Endothelial cell of umbilical vein (primary cell): ENCODE measurements around the gene RIF1. TPM values are rescaled to one million over a fixed set of nuclear protein-coding genes. Genes with fewer than 3 reads are reported as not detected.

ENCODE experiments used
- BruUV-seq: library from RNA; stranded (reverse); fragments of 400-500 nt; replicated peaks from 2 replicates; lab custom pipeline; 2021; lab: Mats Ljungman, UMichigan
- CTCF ChIA-PET: fragments of 300-600, 350-600 bp; sonication (Branson Sonifier 250); formaldehyde crosslinking; loops from one replicate; lab custom pipeline; 2021; ENCODE audit warnings: antibody characterized with exemption, inconsistent platforms; lab: Charles Lee
- POLR2A ChIA-PET: fragments of 300-600, 350-600 bp; sonication (Branson Sonifier 250); formaldehyde crosslinking; loops from one replicate; lab custom pipeline; 2021; ENCODE audit warnings: antibody characterized with exemption, inconsistent platforms; lab: Charles Lee
- DNase-seq: peaks from one replicate; pipeline ENCODE4 v3.0.0-alpha.2; 2011; ENCODE audit warnings: low read depth, low spot score
- FAIRE-seq: peaks from 2 replicates; lab custom pipeline; 2011; peaks lifted over from hg19 to GRCh38; lab: Jason Lieb, UNC
- H2AFZ ChIP-seq: 2 replicates; pipeline ENCODE4 v1.6.0; 2012; ENCODE audit warnings: low read depth, low read length, control low read depth, inconsistent platforms
- H3K27ac ChIP-seq: 2 replicates; pipeline ENCODE4 v1.5.1; 2011; ENCODE audit warnings: low read depth, mild to moderate bottlenecking, control low read depth, low read length, moderate library complexity; ENCODE audit not compliant: insufficient read depth
- H3K27me3 ChIP-seq, 2 experiments: 2 replicates each; pipeline versions ENCODE4 v1.6.0 to v1.6.1; 2011; ENCODE audit warnings: low read length in 2 of 2, mixed read lengths in 1 of 2; ENCODE audit not compliant: control insufficient read depth in 2 of 2, insufficient read depth in 2 of 2
- H3K36me3 ChIP-seq, 2 experiments: 2 replicates in 1 of 2; 3 replicates in 1 of 2; pipeline ENCODE4 v1.5.1; 2011; ENCODE audit warnings: low read length in 2 of 2, mild to moderate bottlenecking in 1 of 2, moderate library complexity in 1 of 2; ENCODE audit not compliant: control insufficient read depth in 2 of 2, insufficient read depth in 2 of 2; ENCODE audit errors: extremely low read depth in 1 of 2
- H3K4me1 ChIP-seq: 3 replicates; pipeline ENCODE4 v1.5.1; 2011; ENCODE audit warnings: mild to moderate bottlenecking, low read length; ENCODE audit not compliant: control insufficient read depth, insufficient read depth; ENCODE audit errors: extremely low read depth
- H3K4me2 ChIP-seq: 2 replicates; pipeline ENCODE4 v1.6.1; 2011; ENCODE audit warnings: low read length, control low read depth, mixed read lengths; ENCODE audit not compliant: insufficient read depth
- H3K4me3 ChIP-seq, 3 experiments: fragments of 200-600 bp in 1 of 3; sonication (generic), shearing (Covaris generic) in 1 of 3; replicated peaks in 1 of 3; 2 replicates each; pipeline ENCODE4 v1.5.1; 2011 to 2016; ENCODE audit warnings: control low read depth in 3 of 3, low read length in 3 of 3, mild to moderate bottlenecking in 2 of 3, inconsistent platforms in 1 of 3, low read depth in 1 of 3, moderate library complexity in 1 of 3; ENCODE audit not compliant: insufficient read depth in 1 of 3
- H3K79me2 ChIP-seq: 2 replicates; pipeline ENCODE4 v1.6.0; 2012; ENCODE audit warnings: low read length, inconsistent platforms; ENCODE audit not compliant: control insufficient read depth, insufficient read depth
- H3K9ac ChIP-seq: replicated peaks from 2 replicates; pipeline ENCODE3; 2011; ENCODE audit warnings: low read length, control low read depth; ENCODE audit not compliant: insufficient read depth; ENCODE audit errors: extremely low read depth
- H3K9me1 ChIP-seq: replicated peaks from 3 replicates; pipeline ENCODE4 v1.6.0; 2011; ENCODE audit warnings: mild to moderate bottlenecking, low read length; ENCODE audit not compliant: control insufficient read depth, insufficient read depth; ENCODE audit errors: extremely low read depth
- H3K9me3 ChIP-seq: replicated peaks from 2 replicates; pipeline ENCODE4 v1.5.1; 2012; ENCODE audit warnings: low read length, inconsistent platforms; ENCODE audit not compliant: control insufficient read depth, insufficient read depth
- H4K20me1 ChIP-seq: replicated peaks from 2 replicates; pipeline ENCODE3; 2011; ENCODE audit warnings: mild to moderate bottlenecking, low read length; ENCODE audit not compliant: control insufficient read depth, insufficient read depth; ENCODE audit errors: extremely low read depth
- EZH2 ChIP-seq: IDR thresholded peaks from 2 replicates; pipeline ENCODE4 v1.6.1; 2012; ENCODE audit warnings: borderline replicate concordance, low read depth, mild to moderate bottlenecking, moderate library complexity, low read length, inconsistent platforms; ENCODE audit not compliant: severe bottlenecking
- FOS ChIP-seq: IDR thresholded peaks from 2 replicates; pipeline ENCODE4 v1.6.1; 2011; ENCODE audit warnings: mild to moderate bottlenecking, low read length, moderate library complexity, borderline replicate concordance; ENCODE audit not compliant: insufficient read depth
- GATA2 ChIP-seq: IDR thresholded peaks from 2 replicates; pipeline ENCODE4 v1.7.0; 2011; ENCODE audit warnings: low read depth, mild to moderate bottlenecking, moderate library complexity, mixed read lengths, low read length; ENCODE audit not compliant: insufficient read length, insufficient read depth
- JUN ChIP-seq: IDR thresholded peaks from 2 replicates; pipeline ENCODE4 v1.6.1; 2011; ENCODE audit warnings: borderline replicate concordance, low read depth; ENCODE audit not compliant: insufficient read length, insufficient read depth
- MYC ChIP-seq: IDR thresholded peaks from one replicate; pipeline ENCODE4 v1.6.1; 2011; ENCODE audit warnings: mild to moderate bottlenecking, low read depth, low read length
- POLR2A ChIP-seq: IDR thresholded peaks from 2 replicates; pipeline ENCODE4 v1.6.1; 2012; ENCODE audit warnings: low read depth, mild to moderate bottlenecking, control low read depth, low read length
- dilution Hi-C: fragments of 300-500 bp; cut with MboI; formaldehyde crosslinking; loops from one replicate; pipeline ENCODE4 v1.15.0; 2019; ENCODE audit warnings: low sequenced_read_pairs; ENCODE audit not compliant: extremely low pct_ligation_motif_present
- intact Hi-C: fragments of 100-400 bp; cut with micrococcal nuclease; formaldehyde crosslinking; loops from one replicate; pipeline ENCODE4 v1.10.0; 2022
- polyA plus RNA-seq, 4 experiments: library from polyadenylated mRNA; depleted of rRNA in 3 of 4; stranded (reverse) in 3 of 4; unstranded in 1 of 4; fragments of >200 nt; gene quantifications; 2 replicates each; pipeline versions ENCODE4 v1.2.1 to v1.2.3, GENCODE V29; 2011 to 2012; ENCODE audit warnings: missing spikeins in 1 of 4
- total RNA-seq: library from RNA; stranded (reverse); gene quantifications from 2 replicates; pipeline ENCODE4 v1.2.3, GENCODE V29; 2021
- TF ChIP-seq, protein P1 (sequence below), 2 donors: IDR thresholded peaks; 1 replicate in 1 of 2; 2 replicates in 1 of 2; pipeline ENCODE4 v1.5.1; 2011; ENCODE audit warnings: low read length in 2 of 2, mild to moderate bottlenecking in 2 of 2, moderate library complexity in 2 of 2, control low read depth in 1 of 2, inconsistent platforms in 1 of 2, low read depth in 1 of 2; ENCODE audit not compliant: insufficient read depth in 1 of 2; ENCODE audit errors: extremely low read depth in 1 of 2
- TF ChIP-seq, protein P2 (sequence below): IDR thresholded peaks from 2 replicates; pipeline ENCODE4 v1.6.1; 2011; ENCODE audit not compliant: insufficient read depth, insufficient read length

RIF1 gene
- total and polyA plus RNA-seq, 2 donors (not counting 3 experiments of a cell fraction or from before 2014, with no cell fraction given) = 5.1 to 55.3 TPM

DNA sequence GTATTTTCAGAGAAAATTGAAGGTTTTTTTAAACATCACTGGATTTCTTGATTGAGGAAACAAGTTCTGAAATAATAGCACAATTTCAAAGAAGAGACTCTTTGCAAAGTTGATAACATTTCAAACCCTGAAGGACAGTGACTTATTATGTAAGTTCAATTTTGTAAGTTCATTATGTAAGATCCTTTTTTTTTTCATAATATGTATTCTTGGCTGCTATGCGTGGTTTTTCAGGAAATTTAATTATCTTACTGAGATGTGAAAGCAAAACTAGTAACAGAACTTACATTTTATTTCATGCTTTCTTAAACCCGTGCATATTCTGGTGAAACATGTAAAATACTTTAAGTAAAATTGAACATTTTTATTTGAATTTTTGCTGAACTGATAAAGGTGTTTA, 65.4 kb downstream of the RIF1 start:
- TSS peak; percentile 2 for BruUV-seq
- DNase-seq = no peak
- no peak for FAIRE-seq
- TF ChIP-seq, protein P1, sequence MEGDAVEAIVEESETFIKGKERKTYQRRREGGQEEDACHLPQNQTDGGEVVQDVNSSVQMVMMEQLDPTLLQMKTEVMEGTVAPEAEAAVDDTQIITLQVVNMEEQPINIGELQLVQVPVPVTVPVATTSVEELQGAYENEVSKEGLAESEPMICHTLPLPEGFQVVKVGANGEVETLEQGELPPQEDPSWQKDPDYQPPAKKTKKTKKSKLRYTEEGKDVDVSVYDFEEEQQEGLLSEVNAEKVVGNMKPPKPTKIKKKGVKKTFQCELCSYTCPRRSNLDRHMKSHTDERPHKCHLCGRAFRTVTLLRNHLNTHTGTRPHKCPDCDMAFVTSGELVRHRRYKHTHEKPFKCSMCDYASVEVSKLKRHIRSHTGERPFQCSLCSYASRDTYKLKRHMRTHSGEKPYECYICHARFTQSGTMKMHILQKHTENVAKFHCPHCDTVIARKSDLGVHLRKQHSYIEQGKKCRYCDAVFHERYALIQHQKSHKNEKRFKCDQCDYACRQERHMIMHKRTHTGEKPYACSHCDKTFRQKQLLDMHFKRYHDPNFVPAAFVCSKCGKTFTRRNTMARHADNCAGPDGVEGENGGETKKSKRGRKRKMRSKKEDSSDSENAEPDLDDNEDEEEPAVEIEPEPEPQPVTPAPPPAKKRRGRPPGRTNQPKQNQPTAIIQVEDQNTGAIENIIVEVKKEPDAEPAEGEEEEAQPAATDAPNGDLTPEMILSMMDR (IDR thresholded peaks at IDR 0.05; ENCODE audit: extremely low read depth in 1 of 2, insufficient read depth in 1 of 2, low read depth in 1 of 2, low read length in 2 of 2) = no peak
- TF ChIP-seq FOS = no peak
- no peak overlapping the region for H2AFZ ChIP-seq
- no peak overlapping the region for H3K9ac ChIP-seq
- POLR2A ChIA-PET = no interaction called here
- H3K9me3 ChIP-seq = no peaks in the 10 kb centered on the region
- H3K27ac ChIP-seq = no peak overlapping the region
- H3K4me2 ChIP-seq = no peak overlapping the region
- dilution Hi-C loops = no loop called here
- peaks cover 3% of the 10 kb centered on the region for H3K79me2 ChIP-seq
- H3K27me3 ChIP-seq = no peaks in the 10 kb centered on the region
- no peaks in the 10 kb centered on the region for H3K9me1 ChIP-seq
- H3K4me3 ChIP-seq = no peak overlapping the region
- H4K20me1 ChIP-seq = no peaks in the 10 kb centered on the region
- H3K4me1 ChIP-seq = no peaks in the 10 kb centered on the region
- peaks cover 2 to 26% of the 10 kb centered on the region in 2 experiments for H3K36me3 ChIP-seq
- intact Hi-C loops = no loop called here
- CTCF ChIA-PET = no interaction called here

DNA sequence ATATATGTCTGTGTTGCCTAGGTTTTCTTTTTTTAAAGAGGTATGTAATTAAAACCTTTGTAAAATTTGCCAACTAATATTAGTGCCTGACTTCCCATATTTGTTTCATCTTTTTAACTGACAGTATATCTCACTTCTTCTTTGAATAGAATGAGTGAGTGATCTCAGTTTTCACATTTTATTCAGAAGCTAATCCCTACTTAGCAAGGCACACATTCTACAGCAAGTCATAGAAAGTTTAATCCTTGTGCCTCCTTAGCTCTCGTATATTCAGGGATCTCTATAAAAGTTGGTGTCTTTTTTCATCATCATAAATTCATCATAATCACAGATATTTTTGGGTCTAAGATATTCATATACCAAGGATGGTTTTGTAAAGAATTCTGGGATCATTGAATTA, 66.6 kb downstream of the RIF1 start:
- Histone ChIP-seq H4K20me1 (no peaks in the 10 kb centered on the region), H3K4me1 (no peaks in the 10 kb centered on the region), H3K27me3 (no peaks in the 10 kb centered on the region), H3K9me1 (no peaks in the 10 kb centered on the region), H3K27ac (no peak overlapping the region), H3K36me3 (peaks cover 0 to 20% of the 10 kb centered on the region in 2 experiments), H3K79me2 (no peaks in the 10 kb centered on the region), H3K9ac (no peak overlapping the region), H3K4me3 (no peak overlapping the region), H3K4me2 (no peak overlapping the region), H2AFZ (no peak overlapping the region), H3K9me3 (no peaks in the 10 kb centered on the region)
- TF ChIP-seq POLR2A (no peak), FOS (no peak), MYC (no peak), GATA2 (no peak), EZH2 (no peak), JUN (no peak)
- TF ChIP-seq, protein P2, sequence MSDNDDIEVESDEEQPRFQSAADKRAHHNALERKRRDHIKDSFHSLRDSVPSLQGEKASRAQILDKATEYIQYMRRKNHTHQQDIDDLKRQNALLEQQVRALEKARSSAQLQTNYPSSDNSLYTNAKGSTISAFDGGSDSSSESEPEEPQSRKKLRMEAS = no peak
- POLR2A ChIA-PET = no interaction called here
- CTCF ChIA-PET = no interaction called here
- dilution Hi-C loops (no loop called here), intact Hi-C loops (no loop called here)
- no peak for DNase-seq
- no TSS peak for BruUV-seq
- no peak for FAIRE-seq
